Stimulated activated CD4-positive, alpha-beta T cell treated with anti-CD3 and anti-CD28 coated beads, Interleukin-12 subunit alpha, Interleukin-12 subunit beta, amount 100 ng/mL, for 24 hours (primary cell): Measurements from ENCODE around the gene ORMDL2.
"Not testable (repeated sequence)": the region's sequence is repeated elsewhere in the genome, so short reads cannot be mapped to it uniquely, and the experiment has no call there.

Experiments used
- DNase-seq, 2 experiments: peaks; one replicate each; pipeline ENCODE4 v3.0.0-alpha.2; 2020; ENCODE audit warnings: low read depth in 2 of 2

The ORMDL2 gene

DNA sequence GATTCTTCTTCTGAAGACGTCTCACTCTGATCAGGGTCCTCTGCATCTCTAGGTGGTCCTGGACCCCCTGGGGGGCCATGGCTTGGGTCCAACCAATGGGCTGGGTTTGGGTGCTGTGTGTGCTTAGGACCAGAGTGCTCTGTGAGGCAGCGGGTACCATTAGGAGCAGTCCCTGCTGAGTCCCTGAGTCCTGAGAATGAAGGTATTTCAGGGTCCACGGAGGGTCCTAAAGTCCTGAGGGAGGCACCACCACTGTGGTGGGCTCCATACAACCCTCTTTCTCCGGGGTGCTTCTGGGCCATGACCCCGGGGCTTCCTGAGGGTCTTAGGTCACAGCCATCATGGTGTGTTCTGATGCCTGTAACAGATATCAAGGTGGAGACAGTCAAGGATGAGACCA, 10.5 kb downstream of the ORMDL2 start:
- no peak for DNase-seq

DNA sequence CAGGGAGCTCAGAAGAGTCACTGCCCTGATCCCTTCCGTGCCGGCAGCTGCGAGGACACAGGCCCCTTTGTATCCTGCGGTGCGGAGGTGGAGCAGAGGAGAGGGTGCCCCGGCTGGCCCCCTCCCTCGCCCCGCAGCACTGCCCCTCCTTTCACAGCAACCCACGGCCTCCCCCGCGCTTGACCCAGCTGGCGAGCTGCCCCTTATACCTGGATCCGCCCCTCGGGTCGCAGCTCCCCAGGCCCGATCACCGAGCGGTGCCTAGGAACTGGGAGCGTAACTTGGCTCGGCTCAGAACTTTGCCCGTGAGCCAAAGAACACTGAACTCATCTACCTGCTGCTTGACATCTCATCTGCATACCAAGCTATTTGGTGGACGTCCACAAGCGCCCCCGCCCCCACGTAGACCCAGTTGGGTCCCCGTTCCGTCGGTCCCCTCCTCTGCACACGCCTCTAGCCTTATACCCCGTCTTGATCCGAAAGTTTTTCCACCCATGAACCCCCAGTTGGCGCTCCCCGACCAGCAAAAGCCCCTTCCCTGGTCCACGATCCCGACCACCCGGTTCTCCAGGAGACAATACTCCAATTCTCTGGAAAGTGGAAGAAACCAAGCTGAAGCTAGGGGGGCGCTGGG, 12.2 kb downstream of the ORMDL2 start:
- DNase-seq: no peak

DNA sequence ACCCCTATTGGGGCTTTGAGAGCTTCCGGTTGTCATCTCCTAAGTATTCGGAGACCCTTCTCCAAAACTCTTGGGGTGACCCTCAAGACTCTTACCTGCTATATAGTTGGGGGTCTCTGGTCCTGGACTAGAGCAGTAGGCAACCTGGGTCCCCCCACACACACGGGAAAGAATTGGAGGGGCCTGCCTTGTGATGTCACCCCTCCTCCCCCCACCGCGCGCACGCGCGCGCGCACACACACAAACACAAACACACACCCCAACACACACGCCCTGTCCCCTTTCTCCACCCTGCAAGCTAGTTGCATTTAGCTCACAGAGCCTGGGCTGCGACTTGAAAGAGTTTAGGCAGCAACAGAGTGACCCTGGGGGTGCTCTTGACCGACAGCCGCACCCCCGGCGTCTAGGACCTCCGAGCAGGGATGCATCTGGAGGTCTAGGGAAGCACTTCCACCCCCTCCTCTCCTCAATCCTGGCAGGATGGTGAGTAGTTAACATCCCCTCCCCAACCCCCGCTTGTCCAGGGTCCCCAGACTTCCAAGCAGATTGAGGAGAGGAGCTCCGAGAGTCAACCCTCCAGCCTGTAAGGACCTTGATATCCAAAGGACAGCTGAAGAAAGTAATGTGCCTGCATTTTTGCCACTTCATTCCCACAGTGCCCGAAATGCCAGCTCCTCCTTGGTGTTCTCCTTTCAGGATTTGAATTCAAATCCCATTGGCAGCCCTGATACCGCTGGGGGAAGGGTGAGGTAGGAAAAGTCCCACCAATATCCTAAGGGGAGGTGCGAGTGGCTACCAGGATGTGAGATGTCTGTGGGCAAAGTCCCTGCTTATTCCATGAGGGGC, 13.0 kb downstream of the ORMDL2 start:
- peak in 1 of 2 experiments; percentile 29 for DNase-seq

DNA sequence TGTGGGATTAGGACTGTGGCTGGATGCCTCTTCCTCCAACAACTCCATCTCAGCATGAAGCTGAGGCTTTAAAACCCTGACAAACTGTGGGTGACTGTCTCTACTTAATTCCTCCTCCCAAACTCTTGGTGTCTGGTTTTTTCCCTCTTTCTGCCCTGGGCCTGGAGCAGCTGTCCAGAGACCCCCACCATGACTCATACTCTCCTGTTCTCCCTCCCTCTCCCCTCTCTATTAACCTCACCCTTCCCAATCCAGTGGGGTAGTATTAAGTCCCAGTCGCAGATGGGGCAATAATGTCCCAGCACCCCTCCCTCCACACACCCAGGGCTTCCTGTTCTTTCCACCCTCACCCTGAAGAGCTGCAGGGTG, 13.6 kb downstream of the ORMDL2 start:
- DNase-seq: no peak

DNA sequence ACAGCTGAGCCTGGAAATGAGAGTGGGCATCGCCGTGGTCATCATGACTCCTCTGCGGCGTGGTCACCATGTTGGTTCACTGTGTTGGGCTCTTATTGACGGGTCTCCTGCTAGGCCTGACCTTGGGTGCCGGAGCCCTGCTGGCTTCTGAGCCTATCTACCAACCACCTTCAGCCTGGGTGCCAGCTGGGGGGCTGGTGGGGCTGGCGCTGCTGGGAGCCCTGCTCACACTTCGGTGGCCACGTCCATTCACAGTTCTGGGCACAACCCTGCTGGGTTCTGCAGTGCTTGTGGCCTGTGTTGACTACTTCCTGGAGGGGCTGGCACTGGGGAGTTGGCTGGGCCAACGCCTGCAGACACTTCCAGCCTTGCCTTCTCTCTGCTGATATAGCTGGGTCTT, 15.2 kb downstream of the ORMDL2 start:
- DNase-seq: no peak

DNA sequence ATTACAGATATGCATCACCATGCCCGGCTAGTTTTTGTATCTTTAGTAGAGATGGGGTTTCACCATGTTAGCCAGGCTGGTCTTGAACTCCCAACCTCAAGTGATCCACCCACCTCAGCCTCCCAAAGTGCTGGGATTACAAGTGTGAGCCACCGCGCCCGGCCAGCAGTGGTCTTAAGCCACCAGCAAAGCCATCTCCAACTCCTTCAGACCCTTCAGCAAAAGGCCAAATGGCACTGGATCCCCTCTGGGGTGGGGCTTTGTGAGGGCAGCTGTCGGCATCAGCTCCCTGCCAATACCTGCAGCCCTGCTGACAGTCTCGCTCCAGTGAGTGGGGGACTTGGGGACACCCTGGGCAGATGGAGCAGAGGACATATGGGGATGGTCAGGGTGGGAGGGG, 16.6 kb downstream of the ORMDL2 start:
- DNase-seq: not testable (repeated sequence)

DNA sequence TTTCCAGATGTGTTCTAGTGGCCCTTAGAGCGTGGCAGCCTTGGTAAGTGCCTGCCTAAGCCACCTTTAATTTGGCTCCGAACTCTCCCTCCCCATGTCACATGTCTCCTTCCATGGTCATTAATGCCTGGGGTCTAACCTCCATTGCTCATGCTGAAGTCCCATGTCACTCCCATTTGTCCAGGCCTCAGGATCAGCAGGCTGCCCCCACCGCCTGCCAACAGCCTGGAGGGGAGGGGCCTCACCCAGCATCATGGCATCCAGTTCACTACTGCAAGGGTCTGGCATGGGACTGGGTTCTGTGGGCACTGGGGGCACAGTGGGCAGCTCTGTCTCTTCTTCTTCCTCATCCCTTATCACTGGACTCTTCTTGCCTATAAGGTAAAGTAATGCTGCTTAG, 20.5 kb downstream of the ORMDL2 start:
- no peak for DNase-seq

DNA sequence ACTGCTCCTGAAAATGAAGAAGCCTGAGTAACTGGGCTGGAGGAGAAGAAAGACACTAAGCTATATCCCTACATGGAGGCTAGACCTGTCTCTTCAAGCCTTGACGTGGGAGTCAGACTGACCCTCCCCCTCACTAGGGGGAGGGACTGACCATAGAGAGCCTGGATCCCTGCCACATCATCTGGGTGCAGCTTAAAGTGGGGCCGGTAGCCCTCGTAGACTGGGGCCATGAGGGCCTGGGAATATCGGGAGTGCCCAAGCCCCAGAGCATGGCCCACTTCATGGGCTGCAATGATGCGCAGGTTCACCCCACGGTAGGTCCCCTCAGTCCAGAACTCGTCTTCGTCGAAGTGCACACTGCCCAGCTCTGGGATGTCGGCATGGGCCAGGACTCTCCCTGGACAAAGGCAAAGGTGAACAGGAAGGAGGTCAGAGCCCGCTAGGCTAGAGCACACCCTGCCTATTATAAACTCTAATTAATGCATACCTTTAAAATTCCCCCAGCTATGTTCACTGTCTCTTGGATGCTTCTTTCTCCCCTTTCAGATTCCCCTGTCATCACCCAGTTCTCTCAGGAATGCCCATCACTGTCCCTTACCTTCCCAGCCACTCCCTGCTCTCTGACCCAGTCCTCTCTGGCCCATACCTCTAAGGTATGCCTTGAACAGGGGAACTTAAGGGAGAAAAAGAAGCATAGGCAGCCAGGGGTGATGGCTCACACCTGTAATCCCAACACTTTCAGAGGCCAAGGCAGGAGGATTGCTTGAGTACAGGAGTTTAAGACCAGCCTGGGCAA, 21.7 kb downstream of the ORMDL2 start:
- no peak for DNase-seq

DNA sequence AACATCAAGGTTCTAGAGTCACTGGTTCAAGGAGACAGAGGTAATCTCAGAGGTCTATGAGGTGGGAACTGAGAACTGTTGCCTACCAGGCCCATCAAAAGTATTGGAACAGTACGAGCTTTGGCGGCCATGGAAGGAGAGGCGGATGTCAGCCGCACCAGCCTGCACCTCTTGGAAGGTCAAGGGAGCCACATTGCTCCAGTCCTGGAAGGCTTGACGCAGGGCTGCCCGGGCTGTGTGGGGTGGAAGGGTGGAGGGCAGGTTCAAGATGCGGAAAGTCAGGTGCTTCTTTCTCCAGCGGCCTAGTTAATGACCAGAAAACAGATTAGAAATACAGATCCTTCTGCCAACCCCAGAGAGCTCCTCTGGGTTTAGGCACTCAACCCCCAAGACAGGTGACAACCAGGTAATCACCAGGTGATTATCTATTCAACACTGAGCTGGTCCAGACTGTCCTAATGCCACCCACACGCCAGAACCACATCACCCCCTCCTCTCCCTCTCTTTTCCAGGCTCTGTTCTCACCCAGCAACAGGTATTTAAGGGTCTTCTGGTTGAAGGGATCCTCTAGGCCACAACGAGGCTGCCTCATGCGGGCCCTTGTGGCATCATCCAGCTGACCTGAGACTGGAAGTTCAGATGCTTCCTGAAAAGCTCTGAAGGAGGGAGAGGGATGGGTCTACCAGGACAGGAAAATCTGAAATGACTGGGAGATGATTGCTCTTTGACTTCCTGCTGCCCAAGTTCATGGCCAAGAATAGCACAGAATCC, 22.9 kb downstream of the ORMDL2 start:
- DNase-seq: no peak

DNA sequence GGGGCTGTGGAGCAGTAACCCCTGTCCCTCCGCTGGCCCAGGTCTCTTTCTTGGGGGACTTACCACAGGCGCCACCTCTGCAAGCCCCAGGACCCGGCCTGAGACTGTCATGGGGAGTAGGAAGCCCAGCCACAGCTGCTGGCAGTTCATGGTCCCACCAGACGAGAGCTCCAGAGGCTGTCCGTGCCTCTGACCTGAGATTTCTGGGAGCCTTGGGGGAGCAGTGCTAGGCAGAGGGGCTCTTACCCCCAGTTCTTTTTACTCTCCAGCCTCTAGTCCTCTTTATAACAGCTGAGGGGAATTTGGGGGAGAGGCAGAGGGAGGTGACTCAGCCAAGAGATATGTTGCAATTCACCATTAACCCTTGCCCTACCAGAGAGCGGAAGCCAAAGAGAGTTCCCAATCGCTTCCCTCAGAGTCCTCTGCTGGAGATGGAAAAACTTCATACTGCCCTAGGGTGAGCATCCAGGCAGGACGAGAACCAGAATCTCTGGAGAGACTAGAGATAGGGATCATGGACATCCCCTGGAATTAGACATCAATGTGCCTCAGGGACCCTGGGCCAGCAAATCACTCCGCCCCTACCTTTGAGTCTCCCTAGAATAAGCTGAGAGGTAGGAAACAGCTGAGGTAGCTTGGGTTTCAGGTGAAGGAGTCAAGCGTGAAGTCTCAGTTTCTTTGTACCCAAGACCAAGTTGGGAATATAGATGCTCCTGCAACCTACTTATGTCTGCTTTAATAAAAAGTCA, 25.0 kb downstream of the ORMDL2 start, which contains the start of gene MMP19:
MMP19 (minus strand) TSS at position 256 of the 749 bp plus-strand sequence; CDS start at position 150, 106 bp downstream.
- no peak for DNase-seq

DNA sequence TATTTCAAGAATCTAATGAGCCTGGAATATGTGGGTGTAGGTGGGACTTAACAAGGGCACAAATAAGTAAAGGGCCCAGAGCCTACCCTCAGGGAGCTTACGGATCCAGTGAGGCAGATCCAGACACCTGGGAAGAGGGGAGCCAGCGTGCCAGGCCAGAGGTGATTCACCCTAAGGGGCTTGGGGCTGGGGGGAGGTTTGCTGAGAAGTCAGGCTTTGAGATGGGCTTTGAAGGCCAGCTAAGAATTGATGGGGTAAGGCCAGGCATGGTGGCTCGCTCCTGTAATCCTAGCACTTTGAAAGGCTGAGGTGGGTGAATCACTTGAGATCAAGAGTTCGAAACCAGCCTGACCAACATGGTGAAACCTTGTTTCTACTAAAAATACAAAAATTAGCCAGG, 25.6 kb downstream of the ORMDL2 start:
- DNase-seq: no peak

DNA sequence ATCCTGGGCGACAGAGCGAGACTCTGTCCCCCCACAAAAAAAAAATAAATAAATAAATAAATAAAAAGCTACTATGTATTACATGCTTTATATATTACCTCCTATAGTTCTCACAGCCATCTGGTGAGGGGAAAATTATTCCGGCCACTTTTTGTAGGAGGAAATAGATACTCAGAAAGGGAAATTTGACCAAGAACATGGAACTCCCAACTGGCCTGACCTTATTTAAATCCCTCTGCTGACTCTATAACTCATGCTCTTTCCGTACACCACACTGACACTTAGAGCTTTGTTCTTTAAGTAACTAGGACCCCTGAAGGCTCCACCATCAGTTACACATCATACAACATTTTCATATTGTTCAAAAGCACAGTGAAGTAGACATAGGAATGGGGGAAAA, 27.1 kb downstream of the ORMDL2 start:
- no peak for DNase-seq

DNA sequence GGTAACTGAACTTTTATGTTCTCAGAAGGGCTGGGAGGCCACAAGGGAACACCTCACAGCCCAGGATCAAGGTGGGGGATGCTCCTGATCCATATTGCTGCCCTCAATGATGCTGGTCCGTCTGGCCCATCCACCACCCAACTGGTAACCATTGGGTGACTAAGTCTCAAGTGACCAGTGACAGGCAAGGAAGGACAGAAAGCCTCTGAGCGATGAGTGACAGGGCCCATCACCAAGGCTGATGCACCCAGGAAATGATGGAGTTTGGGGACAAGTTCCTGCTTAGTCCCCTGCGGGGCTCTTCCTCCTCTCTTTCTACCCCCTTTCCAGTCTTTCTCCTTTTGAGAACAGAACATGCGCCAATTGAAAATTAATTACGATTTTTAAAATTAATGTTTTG, 27.5 kb downstream of the ORMDL2 start:
- no peak for DNase-seq

DNA sequence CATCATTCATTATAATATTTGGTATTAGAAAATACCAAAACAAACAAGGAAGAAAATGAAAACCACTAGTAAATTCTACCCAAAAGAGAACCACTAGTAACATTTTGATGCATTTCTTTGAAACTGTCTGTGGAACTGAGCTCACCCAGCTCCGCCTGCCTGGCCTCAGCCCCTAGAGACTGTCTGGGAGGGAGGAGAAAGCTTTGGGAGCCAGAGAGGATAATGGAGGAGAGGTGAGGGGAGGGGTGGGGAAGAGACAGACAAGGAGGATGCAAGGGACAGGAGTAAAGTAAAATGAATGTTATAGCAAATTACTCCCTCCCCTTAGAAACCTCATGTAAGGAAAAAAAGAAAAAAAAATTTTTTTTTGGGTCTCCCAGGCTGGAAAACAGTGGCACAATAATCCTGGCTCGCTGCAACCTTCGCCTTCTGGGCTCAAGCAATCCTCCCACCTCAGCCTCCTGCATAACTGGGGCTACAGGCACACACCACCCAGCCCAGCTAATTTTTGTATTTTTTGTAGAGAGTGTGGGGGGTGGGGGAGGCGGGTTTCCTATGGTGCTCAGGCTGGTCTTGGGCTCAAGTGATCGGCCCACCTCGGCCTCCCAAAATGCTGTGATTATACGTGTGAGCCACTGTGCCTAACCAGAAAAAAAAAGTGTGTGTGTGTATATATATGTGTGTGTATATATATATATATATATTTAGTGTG, 28.1 kb downstream of the ORMDL2 start:
- no peak for DNase-seq

DNA sequence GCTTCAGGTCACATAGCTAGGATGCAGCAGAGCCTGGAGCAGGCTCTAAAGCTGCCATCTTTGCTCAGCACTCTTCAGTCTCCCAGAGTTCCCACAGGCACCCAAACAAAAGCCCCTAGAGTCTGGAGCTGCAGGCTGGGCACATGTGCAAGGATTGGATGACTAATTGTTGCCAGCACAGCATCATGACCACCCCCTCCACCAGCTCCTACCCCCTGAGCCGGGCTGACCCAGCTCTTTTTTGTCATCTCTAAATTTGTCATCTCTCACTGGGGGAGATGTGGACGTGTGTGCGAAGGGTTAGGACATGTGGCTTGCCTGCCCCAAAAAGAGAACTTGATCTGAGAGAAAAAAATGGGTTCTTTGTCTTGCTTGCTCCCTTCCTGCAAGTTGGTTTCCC, 29.2 kb downstream of the ORMDL2 start:
- DNase-seq: no peak

DNA sequence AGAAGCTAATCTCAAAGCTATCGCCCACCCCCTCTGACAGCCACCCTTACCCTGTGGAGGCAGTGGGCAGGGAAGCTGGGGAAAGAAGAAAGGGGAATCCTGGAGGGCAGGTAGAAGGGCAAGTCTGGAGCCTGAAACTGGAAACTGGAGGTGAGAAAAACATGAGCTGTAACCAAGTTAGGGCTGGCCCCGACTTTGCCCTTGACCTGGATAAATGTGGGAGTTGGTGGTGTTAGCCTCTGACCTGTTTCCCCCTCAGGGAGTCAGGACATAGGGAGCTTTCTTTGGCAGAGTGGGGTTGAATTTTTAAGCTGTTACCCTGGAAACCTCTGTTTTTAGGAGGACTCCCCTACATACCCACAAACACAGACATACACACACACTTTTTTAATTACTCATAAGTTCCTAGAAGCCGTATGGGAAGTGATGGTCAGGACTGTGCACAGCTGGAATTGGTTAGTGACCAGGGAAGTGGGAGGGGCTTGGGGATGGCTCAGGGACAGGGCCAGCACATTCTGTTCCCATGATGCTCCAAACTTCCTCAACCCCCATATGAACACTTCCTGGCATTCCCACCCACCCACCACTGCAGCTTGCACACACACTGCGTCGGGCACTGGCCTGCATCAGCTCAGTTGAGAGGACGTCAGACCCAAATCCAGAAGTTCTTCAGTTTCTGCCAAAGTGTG, 29.9 kb downstream of the ORMDL2 start:
- no peak for DNase-seq

DNA sequence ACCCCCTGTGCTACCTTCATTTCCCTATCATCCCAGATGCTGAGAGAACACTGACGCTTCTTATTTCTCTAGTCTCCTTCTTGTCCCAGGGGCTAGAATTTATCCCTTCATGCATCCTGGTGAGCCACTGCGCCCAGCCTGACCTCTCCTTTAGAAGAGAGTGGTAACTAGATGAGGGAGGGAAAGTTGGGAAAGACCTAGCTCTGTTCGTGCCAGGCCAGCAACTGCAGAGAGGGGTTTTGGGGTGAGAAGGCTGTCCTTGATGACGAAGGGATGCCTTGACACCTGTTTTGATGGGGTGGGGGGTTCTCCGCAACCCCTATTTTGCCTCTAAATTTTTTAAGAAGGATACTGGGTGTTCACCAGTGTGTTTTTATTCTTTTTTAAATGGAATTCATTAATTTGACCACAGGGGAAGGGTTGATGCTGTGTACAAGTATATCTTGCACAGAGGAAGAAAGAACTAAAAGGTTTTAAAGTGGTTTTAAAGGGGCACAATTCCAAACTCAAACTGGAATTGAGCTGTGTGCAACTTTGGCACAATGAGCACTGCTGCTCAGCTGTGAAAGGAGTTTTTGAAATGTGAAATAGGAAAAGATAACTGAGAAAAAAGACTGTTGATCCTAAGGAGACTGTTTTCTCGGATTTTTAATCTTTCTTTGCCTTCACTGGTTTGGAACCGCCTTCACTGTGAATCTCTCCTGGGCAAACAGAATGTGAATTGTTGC, 31.9 kb downstream of the ORMDL2 start:
- DNase-seq: no peak

DNA sequence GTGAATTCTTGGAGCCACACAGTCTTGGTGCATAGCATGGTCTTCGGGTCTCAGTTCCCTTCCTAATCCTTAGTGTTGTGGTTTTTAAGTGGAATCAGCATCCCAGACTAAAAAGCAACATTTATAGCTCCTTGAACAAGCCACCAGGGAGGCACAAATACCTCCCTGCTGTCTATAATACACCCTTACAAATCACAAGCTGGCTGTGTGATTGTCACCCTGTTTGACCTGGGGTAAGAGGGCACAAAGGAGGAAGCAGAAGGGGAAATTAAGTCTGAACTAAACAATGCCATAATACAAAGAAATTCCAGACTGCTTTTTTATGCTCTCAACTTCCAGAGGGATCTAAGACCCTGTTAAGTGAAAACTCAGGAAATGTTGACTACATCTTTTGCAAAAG, 32.6 kb downstream of the ORMDL2 start:
- no peak for DNase-seq

DNA sequence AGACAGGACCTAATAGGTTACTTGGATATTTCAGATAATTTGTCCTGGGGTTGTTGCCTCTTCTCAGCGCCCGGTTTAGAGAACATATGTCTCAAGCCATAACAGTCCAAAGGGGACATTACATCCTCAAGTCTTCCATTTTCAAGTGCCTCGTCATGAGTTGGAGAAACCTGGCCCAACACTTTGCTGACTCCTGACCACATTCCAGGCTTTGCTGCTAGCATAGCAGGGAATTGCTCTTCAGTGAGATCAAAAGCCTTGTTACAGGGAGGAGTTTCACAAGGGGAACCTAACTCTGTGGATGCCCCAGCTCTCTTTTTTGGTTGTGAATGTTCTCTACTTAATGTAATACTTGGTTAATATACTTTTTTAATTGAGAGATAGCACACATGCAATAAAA, 33.1 kb downstream of the ORMDL2 start:
- DNase-seq: no peak
